ENCODE results near the gene SLC7A5.

SLC7A5 gene

DNA sequence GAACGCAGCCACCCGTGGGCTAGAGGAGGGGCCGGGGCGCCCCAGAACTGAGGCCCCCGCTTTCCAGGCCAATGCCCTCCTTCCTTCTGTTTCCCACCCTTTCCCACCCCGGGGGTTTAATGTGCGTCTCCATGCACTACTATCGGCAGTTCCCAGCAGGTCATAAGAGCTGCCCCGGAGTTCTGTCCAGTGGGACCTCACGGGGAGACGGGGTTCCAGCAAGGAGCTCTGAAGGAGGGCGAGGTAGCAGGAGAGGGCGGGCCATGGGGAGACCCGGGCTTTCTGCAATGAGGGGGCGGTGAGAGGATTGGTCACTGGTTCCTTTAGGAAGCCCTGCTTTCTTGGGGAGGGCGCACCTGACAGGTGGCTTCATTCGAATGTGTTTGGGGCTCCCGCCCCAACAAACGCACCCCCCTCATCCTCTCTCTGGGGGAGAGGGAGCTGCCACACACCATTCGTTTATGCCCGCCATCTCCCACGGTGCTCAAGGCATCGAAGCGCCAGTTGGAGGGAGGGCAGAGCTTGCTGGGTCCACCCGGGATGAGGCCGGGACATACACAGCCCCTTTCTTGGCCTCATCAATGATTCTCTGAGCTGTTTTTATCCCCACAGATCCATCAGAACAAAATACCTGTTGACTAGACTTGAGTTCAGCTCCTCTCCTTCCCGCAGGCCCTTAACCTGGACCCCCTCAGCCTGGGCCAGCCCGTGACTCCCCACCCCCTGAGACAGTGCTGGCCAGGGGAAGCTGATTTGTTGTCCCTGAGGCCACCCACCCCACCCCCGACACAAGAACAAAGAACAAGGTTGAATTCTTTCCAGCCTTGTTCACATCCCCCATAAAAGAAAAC lies 44.1 kb downstream of the SLC7A5 start:
- Histone ChIP-seq H3K9me3 (ENCODE audit: control insufficient read depth in 2 of 2, low read length in 2 of 2) (no peaks in the 10 kb centered on the region), H3K36me3 (ENCODE audit: control insufficient read depth in 2 of 2, insufficient read depth in 2 of 2, low read length in 2 of 2) (no peaks in the 10 kb centered on the region), H3K4me1 (ENCODE audit: control insufficient read depth, insufficient read depth, low read length) (peaks cover 8% of the 10 kb centered on the region), H3K4me3 (ENCODE audit: low read length in 2 of 2) (no peak overlapping the region), H3K27me3 (ENCODE audit: control insufficient read depth in 1 of 2, insufficient read depth in 2 of 2, low read length in 2 of 2) (no peaks in the 10 kb centered on the region), H3K9ac (ENCODE audit: low read length in 2 of 2) (no peak overlapping the region), H3K27ac (ENCODE audit: low read length) (no peak overlapping the region)

DNA sequence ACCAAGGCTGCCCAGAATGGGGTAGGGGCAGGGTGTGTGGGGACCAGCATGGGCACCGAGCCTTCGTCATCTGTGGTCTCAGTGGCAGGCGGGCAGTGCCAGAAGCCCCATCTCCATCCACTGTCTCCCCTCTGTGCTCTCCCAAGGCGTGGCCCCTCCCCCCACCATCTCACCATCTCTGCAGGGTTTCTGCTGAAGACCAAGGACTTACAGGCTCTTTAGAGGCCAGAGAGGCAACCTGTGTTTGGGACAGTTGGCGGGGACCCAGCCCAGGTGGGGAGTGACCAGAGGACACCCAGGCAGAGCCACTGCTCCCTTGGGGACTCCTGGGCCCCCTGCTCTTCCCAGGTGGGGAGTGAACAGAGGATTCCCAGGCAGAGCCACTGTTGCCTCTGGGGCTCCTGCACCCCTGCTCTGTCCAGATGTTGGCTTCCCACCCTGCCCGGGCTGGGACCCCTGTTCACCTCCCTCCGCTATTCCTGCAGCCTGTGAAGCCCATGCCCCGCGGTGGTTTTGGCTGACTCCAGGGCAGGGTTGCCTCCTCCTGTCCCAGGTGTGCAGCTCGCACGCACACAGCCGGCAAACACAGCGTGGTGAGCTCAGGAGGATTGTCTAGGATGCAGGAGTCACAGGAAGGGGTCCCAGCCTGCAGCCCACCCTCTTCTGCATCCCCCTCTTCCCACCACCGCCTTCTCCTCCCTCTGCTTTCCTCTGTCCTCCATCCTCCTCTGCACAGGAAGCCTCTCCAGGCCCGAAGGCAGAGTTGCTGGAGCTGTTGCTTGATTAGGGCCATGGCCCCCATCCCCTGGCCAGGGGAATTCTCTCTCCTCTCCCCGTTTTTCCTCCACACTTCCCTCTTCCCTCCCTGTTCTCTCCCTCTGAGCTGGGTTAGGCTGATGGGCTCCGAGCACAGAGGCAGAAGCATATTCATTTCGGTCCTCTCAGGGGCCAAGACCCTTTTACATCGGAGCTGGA lies 45.0 kb downstream of the SLC7A5 start:
- no peaks in the 10 kb centered on the region for H3K27me3 ChIP-seq (ENCODE audit: control insufficient read depth in 1 of 2, insufficient read depth in 2 of 2, low read length in 2 of 2)
- no peak overlapping the region for H3K4me3 ChIP-seq (ENCODE audit: low read length in 2 of 2)
- peaks cover 8% of the 10 kb centered on the region for H3K4me1 ChIP-seq (ENCODE audit: control insufficient read depth, insufficient read depth, low read length)
- H3K27ac ChIP-seq (ENCODE audit: low read length) = no peak overlapping the region
- H3K9ac ChIP-seq (ENCODE audit: low read length in 2 of 2) = no peak overlapping the region
- no peaks in the 10 kb centered on the region for H3K36me3 ChIP-seq (ENCODE audit: control insufficient read depth in 2 of 2, insufficient read depth in 2 of 2, low read length in 2 of 2)
- no peaks in the 10 kb centered on the region for H3K9me3 ChIP-seq (ENCODE audit: control insufficient read depth in 2 of 2, low read length in 2 of 2)

DNA sequence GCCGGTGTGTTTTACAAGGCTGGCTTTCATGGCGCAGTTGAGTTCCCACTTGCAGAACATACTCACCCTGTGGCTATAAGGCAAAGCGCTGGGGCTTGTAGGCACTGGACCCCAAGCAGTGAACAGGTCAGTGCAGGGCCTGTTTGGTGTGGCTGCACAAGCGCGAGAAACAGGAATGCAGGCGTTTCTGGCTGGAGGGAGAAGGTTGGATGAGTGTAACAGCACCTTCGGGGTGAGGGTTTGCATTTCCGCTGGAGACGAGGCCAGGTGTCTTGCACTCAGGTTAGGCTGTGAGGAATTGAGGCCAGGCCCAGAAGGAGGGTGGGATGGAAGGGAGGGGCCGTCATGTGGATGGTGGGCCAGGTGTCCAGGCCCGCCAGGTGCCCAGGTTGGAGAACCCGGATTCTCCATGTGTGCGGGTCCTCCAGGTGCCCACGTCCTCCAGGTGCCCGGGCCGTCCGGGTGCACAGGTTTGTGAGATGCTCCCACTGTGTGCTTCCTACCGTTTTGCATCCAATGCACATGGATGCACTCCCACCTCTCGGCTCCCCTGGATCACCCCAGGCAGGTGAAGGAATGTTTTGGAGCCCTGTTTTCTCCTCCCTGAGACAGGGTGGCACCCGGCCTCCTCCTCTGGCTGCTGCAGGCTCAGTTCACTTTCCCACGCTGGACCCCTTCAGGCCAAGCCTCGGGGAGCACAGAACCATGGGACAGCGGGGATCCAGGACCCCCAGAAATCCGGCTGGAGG lies 46.0 kb downstream of the SLC7A5 start:
- H3K27ac ChIP-seq (ENCODE audit: low read length) = no peak overlapping the region
- no peaks in the 10 kb centered on the region for H3K27me3 ChIP-seq (ENCODE audit: control insufficient read depth in 1 of 2, insufficient read depth in 2 of 2, low read length in 2 of 2)
- H3K9me3 ChIP-seq (ENCODE audit: control insufficient read depth in 2 of 2, low read length in 2 of 2) = no peaks in the 10 kb centered on the region
- no peak overlapping the region for H3K9ac ChIP-seq (ENCODE audit: low read length in 2 of 2)
- H3K4me1 ChIP-seq (ENCODE audit: control insufficient read depth, insufficient read depth, low read length) = peaks cover 8% of the 10 kb centered on the region
- no peaks in the 10 kb centered on the region for H3K36me3 ChIP-seq (ENCODE audit: control insufficient read depth in 2 of 2, insufficient read depth in 2 of 2, low read length in 2 of 2)
- H3K4me3 ChIP-seq (ENCODE audit: low read length in 2 of 2) = no peak overlapping the region

DNA sequence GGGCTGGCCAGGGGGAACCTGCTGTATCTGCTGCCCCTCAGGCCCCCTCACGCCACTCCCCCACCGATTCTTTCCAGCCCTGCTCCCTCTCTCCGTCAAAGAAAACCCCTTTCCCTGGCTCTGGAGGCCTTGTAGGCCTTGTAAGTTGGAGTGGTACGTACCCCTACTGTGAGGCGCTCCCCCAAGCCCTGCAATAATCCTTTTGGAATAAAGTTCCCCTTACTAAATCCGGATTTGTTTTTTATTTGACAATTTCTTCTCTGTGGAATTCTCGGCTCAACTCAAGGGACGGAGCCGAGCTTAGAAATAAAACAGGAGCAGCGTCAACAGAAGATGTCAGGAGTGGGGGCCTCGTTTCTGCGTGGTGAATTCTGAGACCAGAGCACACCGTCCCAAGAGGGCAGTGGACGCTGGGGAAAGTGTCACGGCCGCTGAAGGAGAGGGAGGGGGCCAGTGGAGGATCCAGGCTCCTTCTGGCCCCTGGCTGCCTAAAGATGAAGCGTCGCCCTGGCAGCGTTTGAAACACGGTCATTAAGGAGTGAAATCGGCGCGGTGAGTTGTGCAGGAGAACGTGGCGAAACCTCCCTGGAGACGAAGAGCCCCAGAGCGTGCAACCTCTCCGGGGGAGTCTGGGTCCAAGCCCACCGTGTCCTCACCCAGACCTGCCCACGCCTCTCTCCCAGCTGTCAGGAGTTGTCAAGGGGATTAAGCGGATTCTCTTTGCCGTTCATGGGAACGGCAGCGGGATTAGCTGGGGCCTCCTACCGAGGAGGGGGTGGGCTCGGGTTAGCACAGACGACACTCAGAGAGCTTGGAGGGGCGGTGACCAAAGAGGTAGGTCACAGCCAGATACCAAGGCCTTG lies 47.0 kb downstream of the SLC7A5 start:
- H3K9me3 ChIP-seq (ENCODE audit: control insufficient read depth in 2 of 2, low read length in 2 of 2) = peaks cover 0 to 8% of the 10 kb centered on the region in 2 donors
- H3K9ac ChIP-seq (ENCODE audit: low read length in 2 of 2) = peak overlapping the region in 1 of 2 donors; percentile 29
- H3K36me3 ChIP-seq (ENCODE audit: control insufficient read depth in 2 of 2, insufficient read depth in 2 of 2, low read length in 2 of 2) = no peaks in the 10 kb centered on the region
- peaks cover 8% of the 10 kb centered on the region for H3K4me1 ChIP-seq (ENCODE audit: control insufficient read depth, insufficient read depth, low read length)
- peak overlapping the region in 1 of 2 donors; percentile 35 for H3K4me3 ChIP-seq (ENCODE audit: low read length in 2 of 2)
- peak overlapping the region; percentile 41 for H3K27ac ChIP-seq (ENCODE audit: low read length)
- H3K27me3 ChIP-seq (ENCODE audit: control insufficient read depth in 1 of 2, insufficient read depth in 2 of 2, low read length in 2 of 2) = no peaks in the 10 kb centered on the region

DNA sequence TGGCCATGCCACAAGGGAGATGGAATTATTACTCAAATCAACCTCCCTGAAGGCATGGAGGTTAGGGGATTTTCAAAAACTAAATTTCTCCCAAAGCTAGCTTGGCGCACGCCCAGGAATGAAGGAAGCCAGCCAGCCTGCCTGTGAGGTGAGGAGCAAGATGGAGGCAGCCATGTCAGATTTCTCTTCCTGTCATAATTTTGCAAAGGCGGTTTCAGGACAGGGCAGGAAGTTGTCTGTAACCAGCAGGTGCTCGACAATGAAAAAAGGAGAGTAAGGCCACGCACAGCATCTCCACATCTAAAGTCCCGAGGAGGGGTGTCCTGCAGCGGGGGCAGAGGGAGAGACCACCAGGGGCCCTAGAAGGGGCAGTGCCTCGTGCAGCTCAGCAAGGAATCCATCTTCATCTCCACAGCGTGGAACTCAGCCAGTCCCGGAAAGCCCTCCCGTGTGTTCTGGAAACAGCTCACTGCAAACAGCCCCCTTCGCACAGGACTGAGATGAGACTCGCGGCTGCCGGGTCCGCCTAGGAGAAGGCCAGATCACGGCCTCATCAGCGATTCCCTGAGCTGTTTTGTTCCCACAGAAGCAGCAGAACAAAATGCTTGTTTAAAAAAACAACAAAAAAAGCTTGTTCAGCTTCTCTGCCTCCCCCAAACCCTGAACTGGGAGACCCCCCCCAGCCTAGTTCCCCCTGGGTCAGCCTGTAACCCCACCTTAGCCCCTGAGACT lies 47.8 kb downstream of the SLC7A5 start:
- Histone ChIP-seq H3K27me3 (ENCODE audit: control insufficient read depth in 1 of 2, insufficient read depth in 2 of 2, low read length in 2 of 2) (no peaks in the 10 kb centered on the region), H3K9ac (ENCODE audit: low read length in 2 of 2) (no peak overlapping the region), H3K27ac (ENCODE audit: low read length) (peak overlapping the region; percentile 41), H3K9me3 (ENCODE audit: control insufficient read depth in 2 of 2, low read length in 2 of 2) (peaks cover 0 to 11% of the 10 kb centered on the region in 2 donors), H3K36me3 (ENCODE audit: control insufficient read depth in 2 of 2, insufficient read depth in 2 of 2, low read length in 2 of 2) (no peaks in the 10 kb centered on the region), H3K4me1 (ENCODE audit: control insufficient read depth, insufficient read depth, low read length) (peaks cover 8% of the 10 kb centered on the region), H3K4me3 (ENCODE audit: low read length in 2 of 2) (no peak overlapping the region)

DNA sequence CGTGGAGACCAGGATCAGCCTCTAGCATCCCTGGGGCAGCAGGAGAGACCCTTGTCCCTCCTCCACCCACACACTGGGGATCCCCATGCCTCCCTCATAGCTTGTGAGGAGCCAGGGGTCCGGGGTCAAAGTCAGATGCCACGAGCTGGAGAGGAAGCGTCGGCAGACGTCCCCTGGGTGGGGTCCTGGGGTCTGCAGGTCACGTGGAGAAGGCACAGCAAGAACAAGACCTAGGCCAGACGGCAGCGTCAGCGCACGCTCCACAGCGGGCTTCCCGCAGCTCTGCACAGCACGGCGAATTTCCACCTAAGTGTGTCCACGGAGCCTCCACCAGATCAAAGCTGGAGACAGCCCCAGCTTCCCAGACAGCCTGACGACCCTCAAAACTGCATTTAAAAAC lies 49.3 kb downstream of the SLC7A5 start:
- no peak overlapping the region for H3K27ac ChIP-seq (ENCODE audit: low read length)
- no peak overlapping the region for H3K9ac ChIP-seq (ENCODE audit: low read length in 2 of 2)
- peaks cover 0 to 12% of the 10 kb centered on the region in 2 donors for H3K9me3 ChIP-seq (ENCODE audit: control insufficient read depth in 2 of 2, low read length in 2 of 2)
- no peaks in the 10 kb centered on the region for H3K36me3 ChIP-seq (ENCODE audit: control insufficient read depth in 2 of 2, insufficient read depth in 2 of 2, low read length in 2 of 2)
- peaks cover 8% of the 10 kb centered on the region for H3K4me1 ChIP-seq (ENCODE audit: control insufficient read depth, insufficient read depth, low read length)
- H3K27me3 ChIP-seq (ENCODE audit: control insufficient read depth in 1 of 2, insufficient read depth in 2 of 2, low read length in 2 of 2) = no peaks in the 10 kb centered on the region
- H3K4me3 ChIP-seq (ENCODE audit: low read length in 2 of 2) = no peak overlapping the region

DNA sequence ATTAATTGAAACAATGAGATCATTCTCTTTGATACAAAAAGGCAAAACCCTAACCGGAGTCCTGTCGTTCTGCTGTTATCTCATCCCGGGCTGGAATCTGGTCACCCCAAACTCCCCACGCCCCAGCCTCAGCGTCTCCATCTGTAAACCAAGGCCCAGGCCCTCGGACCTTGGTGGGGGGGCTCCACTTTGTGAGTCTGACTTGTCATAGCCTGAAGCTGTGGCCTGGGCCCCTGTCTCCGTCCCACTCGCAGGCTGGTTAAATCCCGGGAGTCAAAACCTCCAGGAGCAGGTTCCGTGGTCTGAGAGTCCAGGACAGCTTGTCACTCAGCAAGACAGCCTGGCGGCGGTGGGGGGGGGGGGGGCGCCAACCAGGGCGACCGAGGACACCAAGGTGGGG lies 50.0 kb downstream of the SLC7A5 start:
- Histone ChIP-seq H3K27ac (ENCODE audit: low read length) (no peak overlapping the region), H3K9ac (ENCODE audit: low read length in 2 of 2) (no peak overlapping the region)

DNA sequence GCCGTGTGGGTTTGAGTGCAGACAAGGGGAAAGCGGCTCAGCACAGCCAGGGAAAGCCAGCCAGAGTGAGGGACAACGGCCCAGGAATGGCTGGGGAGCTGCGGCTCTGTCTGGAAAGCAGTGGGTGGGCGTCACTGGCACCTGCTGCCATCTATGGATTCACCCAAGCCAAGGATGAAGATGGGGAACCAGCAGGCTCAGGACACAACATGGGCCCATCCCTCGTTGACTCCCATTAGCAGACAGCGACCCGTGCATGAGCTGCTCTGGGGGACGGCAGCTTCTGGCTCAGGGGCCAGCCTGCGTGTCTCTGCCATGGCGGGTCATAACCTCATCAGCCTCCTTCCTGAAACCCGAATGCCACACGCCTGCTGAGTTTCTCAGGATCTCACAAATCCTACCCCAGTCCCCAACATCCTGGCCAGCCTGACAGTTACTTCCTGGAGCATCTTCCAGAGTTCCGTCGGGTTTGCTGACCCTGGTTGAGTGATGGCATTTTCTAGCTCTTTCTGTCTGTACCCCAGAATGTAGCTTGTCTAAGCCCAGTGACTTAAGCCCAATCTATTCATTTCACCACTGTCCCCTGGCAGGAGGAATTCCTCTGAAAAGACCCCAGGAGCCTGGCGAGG lies 50.7 kb downstream of the SLC7A5 start:
- Histone ChIP-seq H3K4me3 (ENCODE audit: low read length in 2 of 2) (no peak overlapping the region), H3K9ac (ENCODE audit: low read length in 2 of 2) (no peak overlapping the region), H3K9me3 (ENCODE audit: control insufficient read depth in 2 of 2, low read length in 2 of 2) (peaks cover 0 to 12% of the 10 kb centered on the region in 2 donors), H3K36me3 (ENCODE audit: control insufficient read depth in 2 of 2, insufficient read depth in 2 of 2, low read length in 2 of 2) (no peaks in the 10 kb centered on the region), H3K27ac (ENCODE audit: low read length) (no peak overlapping the region), H3K4me1 (ENCODE audit: control insufficient read depth, insufficient read depth, low read length) (peaks cover 8% of the 10 kb centered on the region), H3K27me3 (ENCODE audit: control insufficient read depth in 1 of 2, insufficient read depth in 2 of 2, low read length in 2 of 2) (no peaks in the 10 kb centered on the region)

More for the DNA sequence above, 50.0 kb downstream of the SLC7A5 start:
- Histone ChIP-seq H3K27me3 (ENCODE audit: control insufficient read depth in 1 of 2, insufficient read depth in 2 of 2, low read length in 2 of 2) (no peaks in the 10 kb centered on the region), H3K36me3 (ENCODE audit: control insufficient read depth in 2 of 2, insufficient read depth in 2 of 2, low read length in 2 of 2) (no peaks in the 10 kb centered on the region), H3K4me1 (ENCODE audit: control insufficient read depth, insufficient read depth, low read length) (peaks cover 8% of the 10 kb centered on the region), H3K9me3 (ENCODE audit: control insufficient read depth in 2 of 2, low read length in 2 of 2) (peaks cover 0 to 12% of the 10 kb centered on the region in 2 donors), H3K4me3 (ENCODE audit: low read length in 2 of 2) (no peak overlapping the region)

DNA sequence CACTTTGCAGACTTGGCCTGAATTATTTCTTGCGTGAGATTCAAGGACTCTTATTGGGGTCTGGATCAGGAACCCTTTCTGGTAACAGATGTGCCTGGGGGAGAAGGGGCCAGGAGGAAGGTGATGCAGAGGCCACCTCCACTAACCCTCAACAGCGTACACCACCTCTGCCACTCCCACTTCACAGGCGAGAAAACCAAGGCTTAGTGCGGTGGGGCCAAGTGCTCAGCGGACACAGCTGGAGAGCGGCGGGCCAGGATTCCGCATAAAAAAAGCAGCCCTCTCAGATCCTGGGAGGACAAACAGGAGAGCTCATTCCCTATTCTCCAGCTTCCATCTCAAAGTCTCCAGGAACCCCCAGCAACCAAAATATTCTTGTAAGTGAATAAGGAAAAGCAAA lies 51.4 kb downstream of the SLC7A5 start:
- no peak overlapping the region for H3K27ac ChIP-seq (ENCODE audit: low read length)

More for the DNA sequence above, 51.4 kb downstream of the SLC7A5 start:
- Histone ChIP-seq H3K27me3 (ENCODE audit: control insufficient read depth in 1 of 2, insufficient read depth in 2 of 2, low read length in 2 of 2) (no peaks in the 10 kb centered on the region), H3K9me3 (ENCODE audit: control insufficient read depth in 2 of 2, low read length in 2 of 2) (peaks cover 0 to 12% of the 10 kb centered on the region in 2 donors), H3K4me1 (ENCODE audit: control insufficient read depth, insufficient read depth, low read length) (peaks cover 8% of the 10 kb centered on the region), H3K36me3 (ENCODE audit: control insufficient read depth in 2 of 2, insufficient read depth in 2 of 2, low read length in 2 of 2) (no peaks in the 10 kb centered on the region), H3K9ac (ENCODE audit: low read length in 2 of 2) (no peak overlapping the region), H3K4me3 (ENCODE audit: low read length in 2 of 2) (no peak overlapping the region)

Data from stomach smooth muscle (tissue), 2 donors.